Omental fat pad (tissue), 4 donors: Measurements from ENCODE around the gene TSPO2. TPM values are rescaled to one million over a fixed set of nuclear protein-coding genes. Genes with fewer than 3 reads are reported as not detected.

ENCODE experiments used
- ATAC-seq: fragments of 150-250 bp; one replicate; pipeline ENCODE4 v1.9.1; 2016; ENCODE audit warnings: mild to moderate bottlenecking, moderate library complexity; ENCODE audit not compliant: low FRiP score
- DNase-seq: peaks from one replicate; pipeline ENCODE4 v3.0.0-alpha.2; 2019; ENCODE audit warnings: low spot score
- CTCF ChIP-seq, 3 donors: fragments of 450-650 bp; IDR thresholded peaks; one replicate each; pipeline ENCODE4 v1.5.1; 2016 to 2017; ENCODE audit warnings: antibody characterized with exemption in 3 of 3, mild to moderate bottlenecking in 3 of 3, moderate library complexity in 2 of 3
- total RNA-seq, 4 donors: library from RNA; depleted of rRNA; stranded (reverse); fragments of >200 nt; gene quantifications; one replicate each; pipeline ENCODE4 v1.1.0, GENCODE V29; 2016

Gene TSPO2
- total RNA-seq, 4 donors from 2014 or later: not detected

DNA sequence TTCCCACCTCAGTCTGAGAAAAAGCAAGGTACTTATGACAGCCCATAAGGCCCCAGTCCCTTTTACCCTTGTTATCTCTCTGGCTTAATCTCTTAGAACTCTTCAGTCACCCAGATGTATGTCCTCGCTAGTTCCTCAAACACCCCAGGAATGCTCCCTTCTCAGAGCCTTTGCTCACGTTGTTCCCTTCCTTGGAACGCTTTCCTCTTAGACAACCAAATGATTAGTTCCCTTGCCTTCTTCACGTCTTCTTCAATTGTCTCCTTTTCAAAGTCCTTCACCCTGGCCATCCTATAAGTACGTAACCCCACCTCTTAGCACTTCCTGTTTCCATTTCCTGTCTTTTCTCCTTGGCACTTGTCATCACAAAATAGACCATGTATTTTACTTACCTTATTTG, 9.6 kb downstream of the TSPO2 start:
- no peak for TF ChIP-seq CTCF (IDR thresholded peaks at IDR 0.05)
- DNase-seq (no peak), ATAC-seq (no peak)

DNA sequence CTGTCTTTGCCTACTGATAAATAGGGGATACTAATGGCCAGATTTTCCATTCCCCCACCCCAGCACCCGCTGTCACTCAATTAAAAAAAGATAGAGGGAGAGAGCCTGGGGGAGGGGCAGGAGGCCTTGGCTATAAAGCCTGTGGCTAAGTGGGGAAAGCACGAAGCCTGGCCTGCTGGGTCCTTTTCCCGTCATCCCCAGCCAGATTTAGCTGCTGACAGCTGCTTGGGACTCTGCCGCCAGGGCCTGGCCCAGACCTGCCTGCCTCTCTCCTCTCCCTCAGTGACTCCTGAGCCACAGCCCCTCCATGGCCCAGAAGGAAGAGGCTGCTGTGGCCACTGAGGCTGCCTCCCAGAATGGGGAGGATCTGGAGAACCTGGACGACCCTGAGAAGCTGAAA, 10.8 kb downstream of the TSPO2 start, which contains the start of gene APOBEC2:
TSS of gene APOBEC2 (plus strand) at position 162 of the 400 bp plus-strand sequence. CDS start at position 308, 146 bp downstream.
- no peak for ATAC-seq
- TF ChIP-seq CTCF (IDR thresholded peaks at IDR 0.05): no peak
- no peak for DNase-seq

- no peak for TF ChIP-seq CTCF (IDR thresholded peaks at IDR 0.05)
- ATAC-seq (no peak), DNase-seq (no peak)
These were observed 12.2 kb downstream of the TSPO2 start for GRCh38 chr6:41054511-41054910.

GRCh38 chr6:41055149-41055548, 12.9 kb downstream of the TSPO2 start:
- DNase-seq (no peak), ATAC-seq (no peak)
- no peak for TF ChIP-seq CTCF (IDR thresholded peaks at IDR 0.05)

GRCh38 chr6:41056768-41057490, 14.7 kb downstream of the TSPO2 start:
- no peak for TF ChIP-seq CTCF (IDR thresholded peaks at IDR 0.05)
- DNase-seq (no peak), ATAC-seq (no peak)

DNA sequence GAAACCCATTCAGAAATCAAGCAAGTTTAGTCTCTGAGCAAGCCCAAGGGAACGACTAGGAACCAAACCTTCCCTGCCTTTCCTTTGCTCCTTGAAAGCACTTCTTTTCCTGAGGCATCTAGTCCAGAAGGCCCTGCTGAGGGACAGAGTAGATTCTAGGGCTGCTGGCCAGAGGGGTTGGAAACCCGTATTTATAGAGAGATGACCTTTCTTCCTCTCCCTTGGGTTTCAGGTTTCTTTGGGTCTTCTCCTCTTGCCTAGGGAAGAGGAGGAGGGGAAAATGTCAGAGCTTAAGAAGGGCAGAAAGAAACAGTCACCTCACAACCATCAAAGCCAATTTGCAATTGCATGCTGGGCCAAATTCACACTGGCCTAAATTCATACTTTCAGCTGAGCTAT, 16.5 kb downstream of the TSPO2 start:
- no peak for ATAC-seq
- TF ChIP-seq CTCF (IDR thresholded peaks at IDR 0.05): no peak
- no peak for DNase-seq

GRCh38 chr6:41059556-41059955, 17.3 kb downstream of the TSPO2 start:
- no peak for DNase-seq
- TF ChIP-seq CTCF (IDR thresholded peaks at IDR 0.05): no peak
- no peak for ATAC-seq
